Mammary epithelial cell (primary cell): ENCODE measurements around the gene PRMT7.

Source experiments
- EZH2 ChIP-seq: IDR thresholded peaks from 2 replicates; pipeline ENCODE4 v1.6.1; 2012; ENCODE audit warnings: low read length, inconsistent platforms, borderline replicate concordance
- TF ChIP-seq, protein P1 (sequence below), 2 donors: IDR thresholded peaks in 1 of 2; conservative IDR thresholded peaks in 1 of 2; 2 replicates each; pipeline ENCODE4 v1.5.1; 2011 to 2012; ENCODE audit warnings: inconsistent platforms in 2 of 2, low read length in 2 of 2, mild to moderate bottlenecking in 2 of 2, control low read depth in 1 of 2, low read depth in 1 of 2; ENCODE audit not compliant: insufficient read depth in 1 of 2; ENCODE audit errors: extremely low read depth in 1 of 2

DNA sequence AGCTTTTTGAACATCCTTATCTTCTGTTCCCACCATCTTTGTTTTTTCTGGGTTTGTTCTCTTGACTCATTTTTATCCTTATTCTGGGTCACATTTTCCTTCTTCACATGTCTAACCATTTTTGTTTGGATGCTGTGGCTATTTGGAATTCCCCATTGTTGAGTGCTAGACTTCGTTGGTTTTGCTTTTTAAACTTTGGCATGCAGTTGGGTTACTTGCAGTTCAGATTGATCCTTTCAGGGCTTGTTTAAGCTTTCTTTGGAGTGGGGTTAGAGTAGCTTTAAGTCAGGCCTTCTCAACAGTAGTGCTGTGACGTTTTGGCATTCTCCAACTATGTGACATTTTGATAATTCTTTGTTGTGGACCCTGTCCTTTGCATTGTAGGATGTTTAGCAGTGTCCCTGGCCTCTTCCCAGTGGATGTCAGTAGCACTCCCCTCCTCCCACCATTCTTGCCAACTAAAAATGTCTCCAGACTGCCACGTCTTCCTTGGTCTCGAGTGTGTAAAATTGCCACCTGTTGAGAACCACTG lies 21.1 kb downstream of the PRMT7 start:
- TF ChIP-seq, protein P1, sequence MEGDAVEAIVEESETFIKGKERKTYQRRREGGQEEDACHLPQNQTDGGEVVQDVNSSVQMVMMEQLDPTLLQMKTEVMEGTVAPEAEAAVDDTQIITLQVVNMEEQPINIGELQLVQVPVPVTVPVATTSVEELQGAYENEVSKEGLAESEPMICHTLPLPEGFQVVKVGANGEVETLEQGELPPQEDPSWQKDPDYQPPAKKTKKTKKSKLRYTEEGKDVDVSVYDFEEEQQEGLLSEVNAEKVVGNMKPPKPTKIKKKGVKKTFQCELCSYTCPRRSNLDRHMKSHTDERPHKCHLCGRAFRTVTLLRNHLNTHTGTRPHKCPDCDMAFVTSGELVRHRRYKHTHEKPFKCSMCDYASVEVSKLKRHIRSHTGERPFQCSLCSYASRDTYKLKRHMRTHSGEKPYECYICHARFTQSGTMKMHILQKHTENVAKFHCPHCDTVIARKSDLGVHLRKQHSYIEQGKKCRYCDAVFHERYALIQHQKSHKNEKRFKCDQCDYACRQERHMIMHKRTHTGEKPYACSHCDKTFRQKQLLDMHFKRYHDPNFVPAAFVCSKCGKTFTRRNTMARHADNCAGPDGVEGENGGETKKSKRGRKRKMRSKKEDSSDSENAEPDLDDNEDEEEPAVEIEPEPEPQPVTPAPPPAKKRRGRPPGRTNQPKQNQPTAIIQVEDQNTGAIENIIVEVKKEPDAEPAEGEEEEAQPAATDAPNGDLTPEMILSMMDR (conservative IDR thresholded peaks at IDR 0.05 in 1 of 2, IDR thresholded peaks at IDR 0.05 in 1 of 2; ENCODE audit: extremely low read depth in 1 of 2, insufficient read depth in 1 of 2, low read depth in 1 of 2, low read length in 2 of 2): no peak
- no peak for TF ChIP-seq EZH2
